Panc1 (cell line): ENCODE results near the gene CUL4A. TPM values are rescaled to one million over a fixed set of nuclear protein-coding genes. Genes with fewer than 3 reads are reported as not detected.

ENCODE experiments used
- ATAC-seq: fragments of 200-7000 bp; cut with Tn5 transposase; 2 replicates; pipeline ENCODE4 v1.9.1; 2020; ENCODE audit warnings: mild to moderate bottlenecking, moderate library complexity
- BruUV-seq: library from RNA; stranded (reverse); fragments of 400-500 nt; replicated peaks from 2 replicates; lab custom pipeline; 2021; lab: Mats Ljungman, UMichigan
- CTCF ChIA-PET: fragments of 300-600 bp; sonication (Branson Sonifier 250); formaldehyde crosslinking; loops from one replicate; lab custom pipeline; 2022; ENCODE audit warnings: antibody characterized with exemption; lab: Charles Lee
- POLR2A ChIA-PET: fragments of 300-600 bp; sonication (Branson Sonifier 250); formaldehyde crosslinking; loops from one replicate; lab custom pipeline; 2022; ENCODE audit warnings: antibody characterized with exemption; lab: Charles Lee
- DNase-seq: peaks from one replicate; pipeline ENCODE4 v3.0.0-alpha.2; 2010; ENCODE audit warnings: low read depth, low spot score
- H3K27ac ChIP-seq: 2 replicates; pipeline ENCODE4 v1.5.1; 2011; ENCODE audit warnings: mild to moderate bottlenecking, low read length, inconsistent platforms
- H3K27me3 ChIP-seq: fragments of 200-500 bp; sonication (Bioruptor generic); 2 replicates; pipeline ENCODE4 v1.6.0; 2014; ENCODE audit warnings: low read length, inconsistent platforms; ENCODE audit not compliant: control insufficient read depth, insufficient read depth
- H3K36me3 ChIP-seq: fragments of 200-500 bp; sonication (Bioruptor generic); 2 replicates; pipeline ENCODE4 v1.5.1; 2014; ENCODE audit warnings: inconsistent platforms, mild to moderate bottlenecking, low read length, moderate library complexity; ENCODE audit not compliant: control insufficient read depth, insufficient read depth
- H3K4me1 ChIP-seq: 2 replicates; pipeline ENCODE4 v1.5.1; 2011; ENCODE audit warnings: inconsistent platforms, mild to moderate bottlenecking, low read length, moderate library complexity; ENCODE audit not compliant: control insufficient read depth, insufficient read depth
- H3K4me3 ChIP-seq, 2 experiments: 2 replicates each; pipeline ENCODE4 v1.5.1; 2011 to 2012; ENCODE audit warnings: low read depth in 2 of 2, low read length in 2 of 2, mild to moderate bottlenecking in 2 of 2, inconsistent platforms in 1 of 2, moderate library complexity in 1 of 2
- H3K9me3 ChIP-seq: fragments of 200-500 bp; sonication (Bioruptor generic); 2 replicates; pipeline ENCODE4 v1.5.1; 2014; ENCODE audit warnings: low read depth, mild to moderate bottlenecking, inconsistent platforms, low read length, moderate library complexity; ENCODE audit not compliant: control insufficient read depth, insufficient read depth
- CTCF ChIP-seq: fragments of 450-650 bp; IDR thresholded peaks from 2 replicates; pipeline ENCODE4 v1.5.1; 2017; ENCODE audit warnings: mild to moderate bottlenecking
- POLR2AphosphoS5 ChIP-seq: IDR thresholded peaks from 2 replicates; pipeline ENCODE4 v1.6.1; 2012; ENCODE audit warnings: mild to moderate bottlenecking, low read depth, low read length, moderate library complexity
- SIN3A ChIP-seq: IDR thresholded peaks from 2 replicates; pipeline ENCODE4 v1.6.1; 2012; ENCODE audit warnings: low read depth, mild to moderate bottlenecking, low read length, moderate library complexity, borderline replicate concordance; ENCODE audit not compliant: insufficient read depth
- TCF7L2 ChIP-seq: IDR thresholded peaks from 2 replicates; pipeline ENCODE4 v1.6.1; 2011; ENCODE audit warnings: mild to moderate bottlenecking, low read depth, low read length, inconsistent platforms
- in situ Hi-C: cut with HindIII; loops from 2 replicates; pipeline ENCODE4 v1.10.0; 2016; ENCODE audit warnings: low sequenced_read_pairs, low pct_unique_long_range_greater_than_20kb
- intact Hi-C: fragments of 100-400 bp; cut with micrococcal nuclease; formaldehyde crosslinking; loops from one replicate; pipeline ENCODE4 v1.10.0; 2022; ENCODE audit not compliant: unreplicated experiment
- total RNA-seq: library from RNA; stranded (reverse); gene quantifications from one replicate; pipeline ENCODE4 v1.2.1, GENCODE V29; 2021; ENCODE audit not compliant: unreplicated experiment
- TF ChIP-seq, protein P1 (sequence below), 2 experiments: IDR thresholded peaks; 2 replicates each; pipeline ENCODE4 v1.6.1; 2011 to 2012; ENCODE audit warnings: low read depth in 2 of 2, control low read depth in 1 of 2, low read length in 1 of 2, mild to moderate bottlenecking in 1 of 2, moderate library complexity in 1 of 2; ENCODE audit not compliant: insufficient read depth in 1 of 2

CUL4A gene
- total RNA-seq, 1 experiment from 2014 or later, result 80.8 TPM

DNA sequence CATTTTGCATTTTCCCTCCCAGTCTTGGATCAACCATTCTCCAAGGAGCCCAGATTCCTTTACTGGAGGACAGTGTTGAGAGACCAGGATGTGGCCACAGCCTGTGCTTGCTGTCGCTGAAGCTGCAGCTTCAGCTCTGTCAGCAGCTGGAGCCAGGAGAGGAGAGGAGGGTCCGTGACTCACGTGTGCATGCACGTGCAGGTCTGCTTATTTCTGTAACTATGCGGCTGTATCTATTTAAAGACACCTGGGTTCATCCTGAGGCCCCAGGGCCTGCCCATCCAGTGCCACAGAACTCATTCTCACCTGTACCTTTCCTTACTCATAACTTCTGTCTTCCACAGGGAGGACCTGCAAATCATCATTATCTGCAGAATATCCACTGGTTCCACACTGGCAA is 79.5 kb downstream of the CUL4A start:
- in situ Hi-C loops, result no loop called here
- TF ChIP-seq SIN3A, result no peak
- no peak for TF ChIP-seq POLR2AphosphoS5
- no peak for TF ChIP-seq CTCF
- no peak for TF ChIP-seq TCF7L2
- TF ChIP-seq, protein P1, sequence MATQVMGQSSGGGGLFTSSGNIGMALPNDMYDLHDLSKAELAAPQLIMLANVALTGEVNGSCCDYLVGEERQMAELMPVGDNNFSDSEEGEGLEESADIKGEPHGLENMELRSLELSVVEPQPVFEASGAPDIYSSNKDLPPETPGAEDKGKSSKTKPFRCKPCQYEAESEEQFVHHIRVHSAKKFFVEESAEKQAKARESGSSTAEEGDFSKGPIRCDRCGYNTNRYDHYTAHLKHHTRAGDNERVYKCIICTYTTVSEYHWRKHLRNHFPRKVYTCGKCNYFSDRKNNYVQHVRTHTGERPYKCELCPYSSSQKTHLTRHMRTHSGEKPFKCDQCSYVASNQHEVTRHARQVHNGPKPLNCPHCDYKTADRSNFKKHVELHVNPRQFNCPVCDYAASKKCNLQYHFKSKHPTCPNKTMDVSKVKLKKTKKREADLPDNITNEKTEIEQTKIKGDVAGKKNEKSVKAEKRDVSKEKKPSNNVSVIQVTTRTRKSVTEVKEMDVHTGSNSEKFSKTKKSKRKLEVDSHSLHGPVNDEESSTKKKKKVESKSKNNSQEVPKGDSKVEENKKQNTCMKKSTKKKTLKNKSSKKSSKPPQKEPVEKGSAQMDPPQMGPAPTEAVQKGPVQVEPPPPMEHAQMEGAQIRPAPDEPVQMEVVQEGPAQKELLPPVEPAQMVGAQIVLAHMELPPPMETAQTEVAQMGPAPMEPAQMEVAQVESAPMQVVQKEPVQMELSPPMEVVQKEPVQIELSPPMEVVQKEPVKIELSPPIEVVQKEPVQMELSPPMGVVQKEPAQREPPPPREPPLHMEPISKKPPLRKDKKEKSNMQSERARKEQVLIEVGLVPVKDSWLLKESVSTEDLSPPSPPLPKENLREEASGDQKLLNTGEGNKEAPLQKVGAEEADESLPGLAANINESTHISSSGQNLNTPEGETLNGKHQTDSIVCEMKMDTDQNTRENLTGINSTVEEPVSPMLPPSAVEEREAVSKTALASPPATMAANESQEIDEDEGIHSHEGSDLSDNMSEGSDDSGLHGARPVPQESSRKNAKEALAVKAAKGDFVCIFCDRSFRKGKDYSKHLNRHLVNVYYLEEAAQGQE (IDR thresholded peaks at IDR 0.05; ENCODE audit: insufficient read depth in 1 of 2, low read depth in 2 of 2, low read length in 1 of 2), result no peak
- Histone ChIP-seq H3K27ac (no peak overlapping the region), H3K27me3 (no peaks in the 10 kb centered on the region; the same call in 1 of the 2 replicates), H3K36me3 (no peaks in the 10 kb centered on the region), H3K4me3 (no peak overlapping the region), H3K9me3 (no peaks in the 10 kb centered on the region), H3K4me1 (no peaks in the 10 kb centered on the region; the same call in 1 of the 2 replicates)
- BruUV-seq, result no TSS peak
- intact Hi-C loops, result no loop called here
- POLR2A ChIA-PET, result no interaction called here
- ATAC-seq (no peak), DNase-seq (no peak)
- CTCF ChIA-PET, result no interaction called here

DNA sequence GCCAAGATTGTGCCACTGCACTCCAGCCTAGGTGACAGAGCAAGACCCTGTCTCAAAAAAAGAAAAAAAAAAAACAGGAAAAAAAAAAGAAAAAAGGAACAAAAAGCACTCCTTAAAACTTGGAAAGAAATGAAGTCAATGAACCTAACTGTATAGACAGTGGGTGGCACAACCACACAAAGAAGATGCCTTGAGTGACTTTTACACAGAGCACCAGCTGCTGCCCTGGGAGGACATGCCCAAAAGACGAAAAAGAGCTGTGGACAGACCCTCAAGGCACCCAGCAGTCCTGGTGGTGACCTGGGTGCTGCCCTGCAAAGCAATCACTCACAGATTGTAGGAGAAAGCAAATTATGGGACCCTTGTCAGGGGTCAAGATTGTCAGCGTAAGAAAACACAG is 81.7 kb downstream of the CUL4A start:
- POLR2A ChIA-PET, result interaction anchor here (0.6 kb wide), 1 partner anchor 89 kb away, joined by 4 read pairs; no protein-coding TSS in a partner anchor
- no peak overlapping the region for H3K27ac ChIP-seq
- DNase-seq (no peak), ATAC-seq (no peak)
- H3K4me1 ChIP-seq, result no peaks in the 10 kb centered on the region; the same call in none of the 2 replicates
- H3K36me3 ChIP-seq, result no peaks in the 10 kb centered on the region
- TF ChIP-seq TCF7L2 (no peak), SIN3A (no peak), POLR2AphosphoS5 (no peak), CTCF (no peak)
- TF ChIP-seq, protein P1 (IDR thresholded peaks at IDR 0.05; ENCODE audit: insufficient read depth in 1 of 2, low read depth in 2 of 2, low read length in 1 of 2), result no peak
- H3K27me3 ChIP-seq, result no peaks in the 10 kb centered on the region; the same call in 1 of the 2 replicates
- in situ Hi-C loops (no loop called here), intact Hi-C loops (no loop called here)
- CTCF ChIA-PET, result no interaction called here
- H3K4me3 ChIP-seq, result no peak overlapping the region
- no peaks in the 10 kb centered on the region for H3K9me3 ChIP-seq
- BruUV-seq, result no TSS peak
